ENCODE measurements around the gene CYFIP2.

Gene CYFIP2

DNA sequence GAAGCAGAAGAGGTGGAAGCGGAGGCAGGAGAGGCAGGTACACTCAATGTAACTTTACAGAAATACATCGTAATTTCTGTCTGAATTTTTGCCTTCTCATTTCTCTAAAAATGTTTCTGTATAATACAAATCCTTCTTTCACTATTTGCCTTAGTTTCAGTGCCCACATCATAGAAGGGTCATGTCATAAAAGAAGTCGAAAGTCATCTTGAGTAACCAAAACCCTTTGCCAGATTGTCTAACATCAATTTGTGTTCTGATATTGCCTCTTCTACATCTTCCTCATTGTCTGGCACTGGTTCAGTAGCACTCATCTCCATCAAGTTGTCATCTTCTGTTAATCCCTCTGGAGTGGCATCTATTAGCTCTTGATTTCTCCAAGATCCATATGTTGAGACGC is 6.2 kb upstream of the CYFIP2 start:
- no peak for DNase-seq

DNA sequence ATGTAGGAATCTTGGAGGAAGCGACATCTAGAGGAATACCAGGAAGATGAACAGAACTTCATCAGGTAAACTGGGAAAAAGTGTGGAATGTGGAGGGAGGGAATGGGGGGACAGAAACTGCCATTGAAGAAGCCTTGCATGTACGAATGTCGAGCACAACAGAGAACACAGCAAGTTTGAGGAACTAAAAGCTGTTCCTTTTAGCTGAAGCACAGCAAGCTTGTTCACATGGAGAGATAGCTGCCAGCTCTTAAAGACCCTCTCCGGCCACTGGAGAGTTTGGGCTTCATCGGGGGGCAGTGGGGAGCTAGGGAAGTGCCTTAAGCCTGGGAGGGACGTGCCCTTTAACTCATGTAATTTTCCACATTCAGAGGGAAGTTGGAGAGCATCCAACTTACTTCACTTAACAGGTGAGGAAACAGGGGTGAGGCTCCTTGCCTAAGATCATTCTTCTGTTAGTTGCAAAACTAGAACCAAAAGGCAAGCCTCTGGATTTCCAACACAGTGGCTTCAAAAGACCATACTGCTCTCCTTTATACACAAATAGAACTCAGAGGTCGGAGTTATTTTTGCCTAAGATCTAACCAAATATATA is 2.3 kb upstream of the CYFIP2 start:
- no peak for DNase-seq

DNA sequence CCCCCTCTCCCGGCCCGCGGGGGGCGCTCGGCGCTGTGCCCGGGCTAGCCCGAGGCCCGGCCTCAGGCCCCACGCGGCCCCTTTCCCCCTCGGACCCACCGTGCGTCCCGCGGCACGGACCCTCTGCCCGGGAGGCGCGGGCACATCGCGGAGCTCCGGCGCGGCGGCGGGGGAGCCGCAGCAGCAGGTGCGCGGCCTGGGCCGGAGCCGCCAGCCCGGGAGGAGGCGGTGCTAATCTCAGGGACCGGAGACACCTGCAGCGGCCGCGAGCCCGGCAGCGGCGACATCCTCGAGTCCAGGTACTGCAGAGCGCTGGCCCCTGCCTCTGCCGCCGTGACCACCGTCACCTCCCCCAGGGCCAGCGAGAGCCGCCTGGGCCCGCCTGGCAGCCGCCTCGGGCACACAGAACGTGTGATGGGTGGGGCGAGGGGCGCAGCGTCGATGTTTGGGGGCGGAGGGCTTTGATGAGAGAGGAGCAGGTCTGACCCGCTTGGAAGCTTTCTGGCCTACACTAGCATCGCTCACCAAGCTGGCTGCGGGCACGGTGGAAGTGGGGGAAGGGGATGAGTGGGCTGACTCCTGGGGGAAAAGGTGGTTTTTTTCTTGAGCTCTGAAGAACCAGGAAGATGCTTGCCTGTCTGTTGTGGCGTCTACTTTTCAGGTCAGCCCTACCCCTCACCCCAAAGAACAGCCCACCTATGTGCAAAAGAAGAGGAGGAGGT is 524 bp downstream of the CYFIP2 start:
- peak; percentile 69 for DNase-seq

DNA sequence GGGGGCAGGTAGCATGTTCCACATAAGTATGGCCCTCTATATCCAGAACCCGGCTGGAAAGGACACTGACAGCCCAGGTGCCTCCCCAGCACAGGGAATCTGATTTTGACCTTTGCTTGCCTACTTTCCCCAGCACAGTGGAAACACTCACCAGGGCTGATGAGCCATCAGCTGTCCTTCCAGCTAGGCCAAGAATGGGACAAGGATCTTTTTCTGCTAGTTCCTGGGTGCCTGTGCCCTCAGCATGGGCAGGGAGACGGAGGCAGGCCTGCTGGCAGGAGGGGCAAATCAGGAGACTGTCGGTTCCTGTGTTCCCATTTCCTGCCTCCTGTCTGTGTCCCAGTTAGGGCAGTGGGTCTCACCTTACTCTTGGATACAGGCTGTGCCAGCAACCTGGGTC is 1.1 kb downstream of the CYFIP2 start:
- DNase-seq, result no peak

DNA sequence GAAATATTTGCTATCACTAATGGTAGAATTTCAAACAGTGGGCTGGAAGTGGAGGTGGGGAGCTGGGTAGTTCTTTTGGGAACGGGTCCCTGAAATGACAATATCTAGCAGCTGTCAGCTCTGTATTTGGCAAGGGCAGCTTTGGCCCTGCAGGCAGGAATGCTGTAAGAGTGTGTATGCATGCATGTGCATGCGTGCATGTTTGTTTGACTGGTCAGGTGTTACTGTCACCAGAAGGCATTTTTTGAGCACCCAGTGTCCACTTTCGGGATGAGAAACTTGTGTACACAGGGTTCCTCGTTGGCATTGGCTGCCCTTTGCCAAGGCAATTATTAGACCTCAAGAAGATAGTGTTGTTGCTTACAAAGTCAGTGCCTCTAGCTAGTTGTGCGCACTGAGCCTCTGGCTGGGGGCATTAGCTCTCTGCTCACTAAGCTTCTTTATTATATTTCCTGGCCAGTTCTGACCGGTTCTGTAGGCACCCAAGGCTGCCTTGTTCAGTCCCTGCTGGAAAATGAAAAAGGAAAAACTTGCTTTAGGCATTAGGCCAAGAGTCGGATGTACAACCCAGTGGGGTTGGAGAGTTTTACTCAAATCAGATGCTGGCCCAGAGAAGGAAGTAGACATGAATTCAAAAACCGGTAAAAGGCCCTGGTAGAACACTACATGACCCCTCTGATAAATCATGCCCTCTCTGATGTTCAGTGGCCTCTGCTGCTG is 2.0 kb downstream of the CYFIP2 start:
- no peak for DNase-seq

DNA sequence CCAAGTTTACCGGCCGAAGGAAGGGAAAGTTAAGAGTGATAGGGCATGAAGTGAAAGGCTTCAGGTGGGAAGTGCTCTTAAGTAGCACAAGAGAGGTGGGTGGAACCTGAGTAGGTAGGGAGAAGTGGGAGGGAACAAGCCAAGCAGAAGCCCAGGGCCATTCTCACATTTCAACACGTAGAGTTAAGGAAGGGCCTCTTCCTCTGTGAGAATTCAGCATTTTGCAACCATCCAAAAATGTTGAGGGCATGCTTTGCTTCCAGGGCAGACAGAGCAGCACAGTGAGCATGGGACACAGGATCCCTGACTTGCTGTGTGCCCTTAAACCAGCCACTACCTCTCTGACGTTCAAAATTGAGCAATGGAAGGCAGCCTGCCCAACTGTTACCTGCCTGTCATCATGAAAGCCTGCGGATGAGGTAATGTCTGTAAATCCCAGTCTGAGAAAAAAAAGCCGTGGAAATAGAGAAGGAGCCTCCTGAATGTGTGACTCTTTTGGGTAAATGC is 3.3 kb downstream of the CYFIP2 start:
- DNase-seq, result no peak

DNA sequence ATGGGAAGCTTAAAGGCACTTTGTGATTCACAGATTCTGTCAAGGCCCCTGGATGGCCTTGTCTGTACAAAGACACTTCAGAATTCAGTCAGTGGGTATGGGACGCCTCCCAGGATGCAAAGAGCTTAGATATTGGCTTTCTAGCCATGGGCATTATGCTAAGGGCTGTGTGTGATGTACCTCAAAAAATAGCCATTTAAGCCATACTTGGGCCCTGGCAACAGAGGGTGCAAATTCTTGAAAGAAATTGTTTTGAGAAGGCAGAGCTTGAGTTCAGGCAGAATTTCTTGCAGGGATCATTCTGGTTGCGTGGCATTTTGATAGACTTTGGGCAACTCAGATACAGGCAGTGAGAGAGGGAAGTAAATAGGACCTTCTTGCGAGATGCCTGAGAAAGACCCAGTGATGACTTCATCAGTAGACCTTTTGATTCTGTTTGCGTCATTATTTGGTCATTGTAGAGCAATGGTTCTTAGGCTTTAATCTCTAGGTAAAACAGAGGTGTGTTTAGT is 3.9 kb downstream of the CYFIP2 start:
- no peak for DNase-seq

DNA sequence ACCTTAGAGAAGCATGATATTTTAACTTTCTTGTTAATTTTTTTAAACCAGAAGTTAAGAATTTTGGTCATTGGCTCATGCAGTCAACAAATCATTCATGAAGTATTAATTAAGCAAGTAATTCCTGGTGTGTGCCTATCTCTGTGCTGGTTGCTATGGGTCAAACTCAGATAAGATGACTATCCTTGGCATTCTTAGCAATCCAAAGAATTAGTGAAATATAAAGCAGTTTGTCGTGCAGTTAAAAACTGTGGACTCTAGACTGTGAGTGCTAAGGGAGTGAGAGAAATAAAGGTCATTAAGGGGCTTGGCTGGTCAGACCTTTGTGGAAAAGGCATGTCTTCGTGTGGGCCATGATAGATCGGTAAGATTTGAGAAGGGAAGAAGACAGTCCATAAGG is 4.8 kb downstream of the CYFIP2 start:
- no peak for DNase-seq

DNA sequence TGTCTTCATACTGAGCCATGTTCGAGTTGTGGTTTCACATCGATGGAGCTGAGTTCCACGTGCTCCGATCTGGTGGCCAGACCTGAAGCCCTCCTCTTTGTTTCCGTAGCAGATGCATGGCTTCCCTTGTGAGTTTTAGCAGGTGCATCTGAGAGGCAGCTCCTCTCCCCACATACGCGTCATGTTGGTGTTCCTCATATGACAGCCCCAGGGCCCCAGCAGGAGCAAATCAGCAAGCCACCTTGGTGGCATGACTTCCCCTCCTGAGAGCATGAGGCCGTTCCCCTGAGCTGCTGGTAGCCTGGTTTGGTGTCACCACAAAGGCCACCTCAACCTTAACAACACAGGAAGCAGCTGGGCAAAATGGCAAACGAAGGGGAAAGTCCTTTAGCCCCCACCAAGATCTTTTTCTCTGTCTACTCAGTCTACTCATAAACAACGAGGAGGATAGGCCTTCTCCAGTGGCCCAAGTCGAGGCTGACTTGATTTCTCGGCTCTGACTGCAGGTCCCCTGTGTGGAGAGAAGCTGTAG is 5.9 kb downstream of the CYFIP2 start:
- DNase-seq, result peak; percentile 79

DNA sequence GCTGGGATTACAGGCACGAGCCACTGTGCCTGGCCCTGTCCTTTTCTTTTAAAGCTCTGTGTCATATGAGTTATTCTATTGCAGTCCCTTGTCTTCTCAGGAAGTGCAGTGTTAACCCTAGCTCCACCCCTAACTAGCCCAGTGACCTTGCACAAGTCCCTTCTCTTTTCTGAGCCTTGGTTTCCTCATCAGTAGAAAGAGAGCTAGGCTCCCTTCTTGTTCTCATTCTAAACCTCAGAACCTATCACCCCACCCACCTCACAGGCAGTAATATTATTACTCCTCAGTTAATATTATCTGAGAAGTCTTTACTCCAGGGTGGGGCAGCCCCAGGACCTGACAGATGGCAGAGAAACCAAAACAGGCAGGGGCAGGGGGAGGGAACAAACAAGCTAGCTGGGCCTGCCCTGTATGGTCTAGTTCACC is 7.2 kb downstream of the CYFIP2 start:
- DNase-seq, result no peak

DNA sequence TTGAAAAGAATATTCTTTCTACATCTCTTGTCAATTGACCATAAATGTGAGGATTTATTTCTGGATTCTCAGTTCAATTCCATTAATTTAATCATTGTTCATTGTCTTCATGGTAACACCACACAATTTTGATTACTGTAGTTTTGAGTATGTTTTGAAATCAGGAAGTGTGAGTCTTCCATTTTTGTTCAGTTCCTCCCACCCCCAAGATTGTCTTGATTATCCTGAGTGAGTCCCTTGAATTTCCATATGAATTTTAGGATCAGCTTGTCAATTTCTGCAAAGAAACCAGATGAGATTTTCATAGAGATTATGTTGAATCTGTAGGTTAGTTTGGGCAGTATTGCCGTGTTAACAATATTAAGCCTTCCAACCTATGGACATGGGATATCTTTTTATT is 9.5 kb downstream of the CYFIP2 start:
- DNase-seq, result no peak

DNA sequence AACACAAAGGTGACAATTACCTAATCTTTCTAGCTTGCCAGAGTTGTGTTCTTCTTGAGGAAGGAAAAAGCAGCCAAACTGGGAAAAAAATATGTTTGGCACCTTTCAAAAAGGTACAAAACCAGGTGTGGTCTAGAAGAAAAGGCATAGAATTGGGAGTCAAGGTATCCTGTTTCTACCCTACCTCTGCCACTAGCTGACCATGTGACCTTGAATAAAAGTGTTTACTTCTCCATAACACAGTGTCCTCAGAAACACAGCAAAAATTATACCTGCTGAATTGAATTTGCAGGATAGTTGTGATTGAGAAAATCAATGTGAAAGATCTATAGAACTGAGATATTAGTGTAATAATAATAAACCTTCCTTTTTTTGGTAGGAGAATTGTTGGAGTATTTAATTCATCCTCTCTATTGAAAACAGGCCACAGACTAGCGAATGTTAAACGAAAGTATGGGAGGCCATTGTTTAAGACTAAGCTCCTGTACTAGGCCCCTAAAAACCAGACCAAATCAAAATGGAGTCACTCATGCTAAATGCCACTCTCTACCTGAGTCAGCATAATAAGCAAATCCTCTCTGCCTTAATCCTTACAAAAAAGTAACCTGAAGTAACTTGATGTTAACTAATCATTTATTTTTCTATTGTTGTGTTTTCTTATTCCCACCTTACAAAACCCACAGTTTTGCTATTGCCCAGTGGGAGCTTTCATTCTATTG is 12.6 kb downstream of the CYFIP2 start:
- no peak for DNase-seq

DNA sequence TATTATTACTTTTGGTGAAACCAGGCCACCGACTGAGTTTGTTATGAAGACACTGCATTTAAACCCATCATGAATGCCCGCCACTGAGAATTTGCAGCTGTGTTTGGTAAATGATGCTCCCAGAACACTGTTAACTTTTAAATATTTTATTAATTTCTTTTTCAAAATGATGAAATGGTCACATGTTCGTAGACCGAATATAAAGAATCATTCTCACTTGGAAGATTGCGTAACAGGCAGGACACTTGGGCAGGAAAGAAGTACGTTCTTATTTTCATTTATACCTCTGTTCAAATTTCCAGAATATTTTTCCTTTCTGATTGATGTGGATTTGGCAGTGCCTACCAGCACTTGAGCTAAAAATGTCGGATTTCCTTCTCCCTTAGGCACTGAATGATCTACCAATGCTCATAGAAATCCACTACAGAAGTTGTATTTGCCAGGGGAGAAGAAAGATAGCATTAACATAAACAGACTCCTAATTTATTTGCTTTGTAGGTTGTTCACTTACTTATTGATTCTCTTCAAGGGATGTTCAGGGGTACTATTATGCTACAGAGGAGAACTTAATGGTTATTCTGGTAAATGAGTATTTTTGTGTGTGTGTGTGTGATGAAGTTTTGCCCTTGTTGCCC is 13.8 kb downstream of the CYFIP2 start:
- no peak for DNase-seq

DNA sequence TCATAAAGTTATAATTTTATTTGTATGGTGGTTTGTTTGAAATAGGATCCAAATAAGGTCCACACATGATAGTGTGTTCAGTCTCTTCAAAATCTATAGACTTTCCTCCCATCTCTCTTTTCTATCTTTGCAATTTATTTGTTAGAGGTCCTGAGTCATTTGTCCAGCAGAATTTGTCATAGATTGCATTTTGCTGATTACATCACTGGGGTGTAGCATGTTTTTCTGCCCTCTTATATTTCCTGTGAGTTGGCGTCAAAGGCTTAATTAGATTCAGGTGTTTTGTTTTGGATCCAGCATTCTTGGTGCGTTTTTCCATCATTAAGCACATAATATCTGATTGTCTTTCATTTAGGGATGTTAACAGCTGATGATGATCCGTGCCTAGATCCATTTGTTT is 15.0 kb downstream of the CYFIP2 start:
- no peak for DNase-seq

DNA sequence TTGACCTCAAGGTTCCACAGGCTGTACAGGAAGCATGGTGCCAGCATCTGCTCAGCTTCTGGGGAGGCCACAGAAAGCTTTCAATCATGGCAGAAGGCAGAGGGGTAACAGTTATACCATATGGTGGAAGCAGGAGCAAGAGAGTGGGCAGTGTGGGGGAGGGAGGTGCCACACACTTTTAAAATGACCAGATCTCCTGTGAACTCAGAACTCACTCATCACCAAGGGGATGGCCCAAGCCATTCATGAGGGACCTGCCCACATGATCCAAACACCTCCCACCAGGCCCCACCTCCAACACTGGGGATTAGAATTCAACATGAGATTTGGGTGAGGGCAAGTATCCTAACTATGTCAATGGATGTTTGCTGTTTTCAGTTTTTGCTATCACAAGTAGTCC is 16.2 kb downstream of the CYFIP2 start:
- DNase-seq, result no peak

DNA sequence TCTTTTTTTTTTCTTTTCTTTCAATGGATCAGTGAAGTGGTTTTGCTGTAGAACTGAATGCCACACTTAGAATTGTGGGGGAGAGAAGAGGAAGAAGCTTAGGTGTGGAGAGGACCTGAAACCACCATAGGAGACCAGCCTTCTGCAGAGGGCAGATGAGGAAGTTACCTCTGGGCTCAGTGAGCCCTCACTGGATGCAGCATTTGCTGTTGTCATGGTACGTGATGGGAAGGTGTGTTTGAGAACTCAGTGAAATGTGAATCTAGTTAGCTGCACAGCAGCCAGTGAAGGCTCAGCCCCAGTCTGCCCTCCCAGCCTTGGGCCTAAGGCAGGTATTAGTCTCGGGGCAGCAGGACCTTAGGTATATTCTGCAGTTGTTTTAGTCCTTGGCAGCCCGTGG is 17.5 kb downstream of the CYFIP2 start:
- no peak for DNase-seq

DNA sequence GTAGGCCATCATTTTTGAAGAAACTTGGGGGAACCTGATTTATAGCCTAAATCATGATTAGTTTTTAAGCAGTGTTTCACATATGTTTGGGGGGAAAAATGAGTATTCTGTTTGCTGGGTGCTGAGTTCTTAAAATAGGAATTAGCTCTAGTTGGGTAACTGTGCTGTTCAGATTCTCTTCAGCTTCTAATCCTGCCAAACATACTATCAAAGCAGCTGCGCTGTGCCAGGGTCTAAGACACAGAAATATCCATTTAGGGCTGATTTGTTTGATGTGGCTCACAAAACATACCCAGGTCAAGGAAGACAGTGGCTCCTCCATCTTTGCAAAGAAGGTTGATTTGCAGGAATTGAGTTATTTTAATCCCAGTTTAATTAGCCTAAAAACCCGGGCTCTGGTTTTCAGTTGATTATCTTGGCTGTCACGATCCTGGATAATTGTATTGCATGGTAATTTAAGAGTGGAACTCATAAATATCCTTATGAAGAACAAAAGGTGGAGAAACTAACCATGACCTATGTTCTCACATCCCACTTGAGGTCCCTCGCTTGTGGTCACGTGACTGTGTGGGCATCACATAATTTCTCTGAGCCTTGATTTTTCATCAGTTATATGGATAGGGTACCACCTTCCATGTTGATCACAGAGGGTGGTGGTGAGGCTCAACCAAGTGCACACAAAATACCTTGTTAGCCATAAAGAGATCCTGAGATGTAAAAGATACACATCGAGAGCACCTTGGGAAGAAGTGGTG is 18.7 kb downstream of the CYFIP2 start:
- no peak for DNase-seq

DNA sequence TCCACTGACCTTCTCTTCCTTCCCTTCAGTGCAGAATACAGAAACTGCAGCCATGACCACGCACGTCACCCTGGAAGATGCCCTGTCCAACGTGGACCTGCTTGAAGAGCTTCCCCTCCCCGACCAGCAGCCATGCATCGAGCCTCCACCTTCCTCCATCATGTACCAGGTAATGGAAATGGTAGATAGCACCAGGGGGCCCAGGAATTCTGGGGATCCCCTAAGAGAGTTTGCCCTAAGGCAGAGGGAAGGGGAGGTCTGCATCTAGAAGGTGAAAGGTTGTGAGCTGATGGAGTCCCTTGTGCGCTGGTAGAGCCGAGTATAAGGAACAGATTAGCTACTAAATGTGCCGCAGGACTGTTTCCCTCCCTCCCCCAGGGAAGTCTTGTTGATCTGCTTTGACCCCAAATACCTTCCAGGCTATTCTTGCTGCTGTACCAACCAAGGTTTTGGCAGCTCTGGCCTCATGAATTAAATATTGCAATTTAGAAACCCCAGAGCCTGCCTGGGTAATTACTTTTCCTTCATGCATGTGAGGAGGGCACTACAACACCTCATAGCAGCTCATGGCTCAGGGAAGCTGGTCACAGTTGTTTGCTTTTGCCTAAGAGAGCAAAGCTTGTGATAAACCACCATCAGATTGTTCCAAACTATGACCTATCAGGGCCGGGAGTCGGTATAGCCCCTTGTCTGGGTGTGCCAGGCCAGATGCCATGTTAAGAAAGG is 19.6 kb downstream of the CYFIP2 start:
- DNase-seq, result no peak

DNA sequence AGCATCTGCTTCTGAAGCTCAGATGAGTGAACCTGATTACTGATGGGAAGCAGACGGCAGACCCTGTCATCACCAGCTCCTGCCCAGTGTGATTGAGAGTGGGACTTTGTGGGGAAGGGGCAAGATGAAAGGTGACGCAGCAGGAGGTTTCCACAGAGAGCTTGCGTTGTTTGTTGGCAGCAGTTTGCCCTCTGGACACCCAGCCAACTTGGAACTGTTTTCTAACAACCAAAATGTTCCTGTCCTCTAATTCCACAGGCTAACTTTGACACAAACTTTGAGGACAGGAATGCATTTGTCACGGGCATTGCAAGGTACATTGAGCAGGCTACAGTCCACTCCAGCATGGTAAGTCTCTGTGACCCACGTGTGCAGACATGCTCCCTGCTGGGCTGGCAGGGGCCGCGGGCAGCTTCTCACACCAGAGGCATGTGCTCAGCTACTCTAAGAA is 20.9 kb downstream of the CYFIP2 start:
- DNase-seq, result no peak

DNA sequence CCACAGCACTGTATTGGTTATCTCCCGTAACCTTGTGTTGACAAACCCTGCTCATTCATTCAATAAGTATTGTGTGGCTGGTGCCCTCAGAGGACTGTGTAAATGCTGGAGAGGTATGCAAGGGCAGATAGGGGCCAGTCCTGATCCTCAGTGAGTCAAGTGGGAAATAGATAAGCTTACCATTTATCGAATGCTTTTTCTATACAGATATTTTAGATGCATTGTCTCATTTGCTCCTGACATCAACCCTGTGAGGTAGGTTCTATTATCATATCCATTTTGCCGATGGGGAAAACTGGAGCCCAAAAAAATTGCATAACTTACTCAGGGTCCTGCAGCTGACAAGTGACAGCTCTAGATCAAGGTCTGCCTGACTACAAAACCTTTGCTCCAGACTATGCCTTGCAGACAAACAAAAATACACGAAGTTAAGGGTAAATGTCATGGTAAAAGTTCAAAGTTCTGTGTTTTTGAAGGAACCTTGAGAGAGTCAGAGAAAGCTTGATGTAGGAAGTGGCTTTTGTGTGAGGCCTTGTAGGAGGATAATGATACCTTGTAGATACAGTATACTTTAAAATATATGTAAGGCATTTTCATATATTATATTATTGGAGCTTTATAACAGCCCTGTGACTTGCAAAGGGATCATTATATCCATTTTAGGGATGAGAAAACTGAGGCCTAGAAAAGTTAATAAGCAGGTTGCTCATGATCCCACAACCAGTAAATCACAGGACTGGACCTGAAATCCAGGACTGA is 22.7 kb downstream of the CYFIP2 start:
- DNase-seq, result no peak

All from activated T-cell treated with anti-CD3 and anti-CD28 coated beads, Interleukin-2, amount 50 U/mL, for 1 hour (primary cell).